AML-193 (cell line): Measurements from ENCODE around the gene MPST.

Experiments used
- DNase-seq, 2 experiments: peaks; one replicate each; lab custom pipeline; 2025; lab: John Stamatoyannopoulos, UW

The MPST gene

GRCh38 chr22:37079158-37079557, 59.6 kb downstream of the MPST start:
- no peak for DNase-seq
